Pancreas (tissue), 10 donors: ENCODE data around the gene AHCTF1. TPM values are rescaled to one million over a fixed set of nuclear protein-coding genes. Genes with fewer than 3 reads are reported as not detected.

Experiments
- ATAC-seq, 4 donors: fragments of 200-7000 bp; cut with Tn5 transposase; one replicate each; pipeline versions ENCODE4 v1.8.0 to v1.9.1; 2020; ENCODE audit warnings: mild to moderate bottlenecking in 4 of 4, moderate library complexity in 4 of 4
- DNase-seq, 6 donors: peaks; one replicate each; pipeline ENCODE4 v3.0.0-alpha.2; 2020
- FAIRE-seq: peaks from 2 replicates; lab custom pipeline; 2012; peaks lifted over from hg19 to GRCh38; lab: Jason Lieb, UNC
- H3K27ac ChIP-seq, 4 donors: fragments of 200-600 bp; sonication (generic); 1 replicate in 3 of 4; 2 replicates in 1 of 4; pipeline versions ENCODE4 v1.5.0 to v1.8.0; 2020
- H3K27me3 ChIP-seq, 4 donors: fragments of 200-600 bp; one replicate each; pipeline ENCODE4 v1.8.0; 2021
- H3K36me3 ChIP-seq, 3 donors: fragments of 200-600 bp; sonication (generic) in 1 of 3; one replicate each; pipeline versions ENCODE4 v1.5.0 to v1.8.0; 2020 to 2021
- H3K4me1 ChIP-seq, 3 donors: fragments of 200-600 bp; one replicate each; pipeline ENCODE4 v1.8.0; 2021
- H3K4me3 ChIP-seq, 4 donors: fragments of 200-600 bp; sonication (generic) in 2 of 4; one replicate each; pipeline versions ENCODE4 v1.5.0 to v1.8.0; 2020 to 2021
- H3K9me3 ChIP-seq, 4 donors: fragments of 200-600 bp; one replicate each; pipeline ENCODE4 v1.8.0; 2021
- CTCF ChIP-seq, 4 donors: fragments of 200-600 bp; sonication (generic) in 3 of 4; IDR thresholded peaks; one replicate each; pipeline versions ENCODE4 v1.5.0 to v1.8.0; 2021; ENCODE audit warnings: antibody characterized with exemption in 4 of 4
- WGBS, 2 donors: extraction: QIAGEN DNeasy Blood & Tissue Kit; methylation state at CpG; one replicate each; pipeline ENCODE4 v1.1.7; 2013; 5-methylcytosine and 5-hydroxymethylcytosine counted together
- intact Hi-C, 3 donors: fragments of 100-400 bp; cut with DNase I; formaldehyde crosslinking; loops; one replicate each; pipeline versions ENCODE4 v1.11.1 to v1.14.2; 2022
- polyA plus RNA-seq, 2 donors: library from polyadenylated mRNA; stranded (reverse); fragments of 200-250 nt; gene quantifications; one replicate each; pipeline ENCODE4 v1.2.3, GENCODE V29; 2013
- total RNA-seq, 6 donors: library from RNA; stranded (reverse); fragmentation: NEBNext Ultra II Directional in 4 of 6; extraction: Animal tissue kit (Norgen Biotek cat#: 25700) in 4 of 6; gene quantifications; one replicate each; pipeline versions ENCODE4 v1.2.1 to v1.2.4, GENCODE V29; 2021 to 2023
- donor health status: healthy with polysubstance abuse.
- donor health status: DM: no; HTN: no; CAD: no; lungs with moderate emphysema.
- donor health status: DM: no; HTN: no; CAD: no.
- donor health status: control.
- donor health status: control.
- donor health status: Bipolar disorder and iron deficiency.
- donor health status: DM: yes; HTN: yes; CAD: no.
- donor health status: DM: no; HTN: no; CAD: no.
- donor health status: DM: no; HTN: no; CAD: no.
- donor health status: DM: yes; HTN: yes; CAD: no.

AHCTF1 gene
- total and polyA plus RNA-seq, 8 donors, result 4.8 to 14.6 (median 11.5) TPM

- H3K36me3 ChIP-seq, result no peaks in the 10 kb centered on the region
- ATAC-seq (no peak), DNase-seq (no peak), FAIRE-seq (no peak)
- intact Hi-C loops, result no loop called here
- H3K27ac ChIP-seq, result no peak overlapping the region
- TF ChIP-seq CTCF (IDR thresholded peaks at IDR 0.05), result no peak
- H3K27me3 ChIP-seq, result no peaks in the 10 kb centered on the region
- no peaks in the 10 kb centered on the region for H3K9me3 ChIP-seq
- H3K4me1 ChIP-seq, result no peaks in the 10 kb centered on the region
- WGBS, 2 donors, result 67 to 81% methylated on average over 10 of the region's 10 CpGs
- no peak overlapping the region for H3K4me3 ChIP-seq
Measured at GRCh38 chr1:246805135-246805716, 126.5 kb downstream of the AHCTF1 start.

DNA sequence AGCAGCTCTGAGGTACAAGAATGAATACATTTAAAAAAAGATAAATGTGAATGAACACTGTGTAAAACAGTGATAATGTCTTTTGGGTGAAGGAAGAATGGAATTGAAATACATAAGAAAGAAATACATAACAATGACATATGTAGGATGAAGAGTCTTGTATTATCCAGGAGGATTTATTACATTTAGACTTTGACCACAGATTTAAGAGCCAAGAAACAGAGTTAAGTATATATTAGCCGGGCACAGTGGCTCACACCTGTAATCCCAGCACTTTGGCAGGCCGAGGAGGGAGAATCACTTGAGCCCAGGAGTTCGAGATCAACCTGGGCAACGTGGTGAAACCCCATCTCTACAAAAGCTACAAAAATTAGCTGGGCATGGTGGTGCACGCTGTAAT lies 127.9 kb downstream of the AHCTF1 start:
- 78 to 88% methylated on average over 5 of the region's 5 CpGs for WGBS, 2 donors

GRCh38 chr1:246803373-246803772 lies 128.4 kb downstream of the AHCTF1 start:
- DNase-seq (no peak), FAIRE-seq (no peak), ATAC-seq (no peak)
- H3K9me3 ChIP-seq, result no peaks in the 10 kb centered on the region
- H3K4me1 ChIP-seq, result no peaks in the 10 kb centered on the region
- no peaks in the 10 kb centered on the region for H3K36me3 ChIP-seq
- H3K4me3 ChIP-seq, result no peak overlapping the region
- no peak overlapping the region for H3K27ac ChIP-seq
- H3K27me3 ChIP-seq, result no peaks in the 10 kb centered on the region
- no peak for TF ChIP-seq CTCF (IDR thresholded peaks at IDR 0.05)
- intact Hi-C loops, result no loop called here
- 84 to 89% methylated on average over 6 of the region's 6 CpGs for WGBS, 2 donors

More for the DNA sequence above, 127.9 kb downstream of the AHCTF1 start:
- no peak overlapping the region for H3K27ac ChIP-seq
- intact Hi-C loops, result no loop called here
- DNase-seq (no peak), ATAC-seq (no peak), FAIRE-seq (no peak)
- H3K36me3 ChIP-seq, result no peaks in the 10 kb centered on the region
- H3K27me3 ChIP-seq, result no peaks in the 10 kb centered on the region
- H3K9me3 ChIP-seq, result no peaks in the 10 kb centered on the region
- no peak for TF ChIP-seq CTCF (IDR thresholded peaks at IDR 0.05)
- H3K4me1 ChIP-seq, result no peaks in the 10 kb centered on the region
- no peak overlapping the region for H3K4me3 ChIP-seq

DNA sequence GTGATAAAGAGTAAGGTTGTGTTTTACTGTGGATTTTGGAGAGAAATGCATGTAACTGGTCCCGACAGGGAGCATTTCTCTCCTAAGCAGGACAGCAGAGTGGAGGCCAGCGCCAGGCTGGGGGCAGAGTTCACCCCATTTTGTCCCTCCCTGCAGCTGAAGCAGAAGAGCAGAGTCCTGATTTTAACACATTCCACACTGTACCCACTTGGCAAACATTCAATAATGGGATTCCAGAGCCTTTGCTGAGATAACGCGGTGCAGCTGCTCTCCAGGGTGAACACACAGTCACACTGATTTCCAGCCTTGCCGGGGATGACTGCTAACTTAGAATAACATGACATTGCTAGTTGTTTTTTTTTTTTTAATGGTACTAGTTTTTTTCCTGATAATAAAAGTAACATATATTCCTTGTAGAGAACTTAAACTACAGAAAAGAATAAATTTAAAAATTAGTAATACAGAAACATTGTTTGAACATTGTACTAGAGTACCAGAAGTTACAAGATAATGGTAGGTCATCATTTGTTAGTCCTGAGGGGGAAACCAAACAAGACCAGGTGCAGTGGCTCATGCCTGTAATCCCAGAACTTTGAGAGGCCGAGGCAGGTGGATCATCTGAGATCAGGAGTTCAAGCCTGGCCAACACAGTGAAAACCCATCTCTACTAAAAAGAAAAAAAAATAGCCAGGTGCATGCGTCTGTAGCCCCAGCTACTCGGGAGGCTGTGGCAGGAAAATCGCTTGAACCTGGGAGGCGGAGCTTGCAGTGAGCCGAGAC lies 130.3 kb downstream of the AHCTF1 start:
- Histone ChIP-seq H3K4me1 (no peaks in the 10 kb centered on the region), H3K9me3 (no peaks in the 10 kb centered on the region), H3K27me3 (no peaks in the 10 kb centered on the region), H3K27ac (no peak overlapping the region), H3K4me3 (no peak overlapping the region), H3K36me3 (no peaks in the 10 kb centered on the region)
- WGBS, 2 donors, result 51% methylated on average over 11 of the region's 11 CpGs
- TF ChIP-seq CTCF (IDR thresholded peaks at IDR 0.05), result no peak
- FAIRE-seq (no peak), DNase-seq (no peak), ATAC-seq (no peak)
- intact Hi-C loops, result no loop called here

DNA sequence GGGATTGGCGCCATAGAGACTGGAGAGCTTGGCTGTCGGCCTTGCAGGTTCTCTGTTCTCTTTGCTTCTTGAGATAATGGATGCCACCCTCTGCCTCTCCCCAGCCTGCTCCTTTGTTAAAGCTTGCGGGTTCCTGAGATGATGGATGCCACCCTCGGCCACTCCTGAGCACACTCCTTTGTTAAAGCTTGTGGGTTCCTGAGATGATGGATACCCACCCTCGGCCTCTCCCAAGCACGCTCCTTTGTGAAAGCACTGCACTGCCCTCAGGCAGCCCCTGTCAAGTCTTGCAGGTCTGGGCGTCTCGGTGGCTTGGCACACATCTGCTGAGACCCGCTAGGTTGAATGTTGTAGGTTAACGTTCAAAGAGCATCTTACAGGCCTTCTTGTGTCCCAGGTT lies 131.0 kb downstream of the AHCTF1 start:
- Histone ChIP-seq H3K27me3 (no peaks in the 10 kb centered on the region), H3K9me3 (no peaks in the 10 kb centered on the region), H3K4me1 (no peaks in the 10 kb centered on the region), H3K27ac (no peak overlapping the region), H3K36me3 (no peaks in the 10 kb centered on the region), H3K4me3 (no peak overlapping the region)
- intact Hi-C loops, result no loop called here
- 74 to 79% methylated on average over 10 of the region's 10 CpGs for WGBS, 2 donors
- no peak for TF ChIP-seq CTCF (IDR thresholded peaks at IDR 0.05)
- DNase-seq (no peak), ATAC-seq (no peak), FAIRE-seq (no peak)
